CD4-positive, alpha-beta T cell treated with Interleukin-10 for 1 hour (primary cell): ENCODE data around the gene SDK2.

Source experiments
- DNase-seq: peaks from one replicate; pipeline ENCODE4 v3.0.0-alpha.2; 2020

SDK2 gene

GRCh38 chr17:73632513-73632912, 11.7 kb downstream of the SDK2 start:
- no peak for DNase-seq

GRCh38 chr17:73630965-73631595, 13.2 kb downstream of the SDK2 start:
- no peak for DNase-seq

GRCh38 chr17:73630531-73630930, 13.7 kb downstream of the SDK2 start:
- DNase-seq = no peak

- DNase-seq = no peak
Measured at GRCh38 chr17:73628642-73629552, 15.3 kb downstream of the SDK2 start.

GRCh38 chr17:73625991-73626673, 18.1 kb downstream of the SDK2 start:
- no peak for DNase-seq

GRCh38 chr17:73625006-73625405, 19.2 kb downstream of the SDK2 start:
- no peak for DNase-seq

GRCh38 chr17:73624496-73624988, 19.7 kb downstream of the SDK2 start:
- no peak for DNase-seq

- no peak for DNase-seq
Measured at GRCh38 chr17:73623818-73624217, 20.4 kb downstream of the SDK2 start.

GRCh38 chr17:73623247-73623646, 21.0 kb downstream of the SDK2 start:
- DNase-seq = no peak

- no peak for DNase-seq
Measured at GRCh38 chr17:73622381-73622780, 21.9 kb downstream of the SDK2 start.

- no peak for DNase-seq
Measured at GRCh38 chr17:73621685-73622084, 22.6 kb downstream of the SDK2 start.

GRCh38 chr17:73620414-73620813, 23.8 kb downstream of the SDK2 start:
- DNase-seq = no peak

- DNase-seq = no peak
Measured at GRCh38 chr17:73617501-73617900, 26.7 kb downstream of the SDK2 start.

- no peak for DNase-seq
Measured at GRCh38 chr17:73616873-73617404, 27.3 kb downstream of the SDK2 start.

GRCh38 chr17:73616120-73616872, 27.9 kb downstream of the SDK2 start:
- no peak for DNase-seq

- no peak for DNase-seq
Measured at GRCh38 chr17:73614256-73614655, 30.0 kb downstream of the SDK2 start.

GRCh38 chr17:73613271-73614233, 30.7 kb downstream of the SDK2 start:
- DNase-seq = no peak

GRCh38 chr17:73612031-73612472, 32.2 kb downstream of the SDK2 start:
- no peak for DNase-seq

GRCh38 chr17:73611630-73612029, 32.6 kb downstream of the SDK2 start:
- no peak for DNase-seq

GRCh38 chr17:73610331-73610911, 33.8 kb downstream of the SDK2 start:
- DNase-seq = no peak

GRCh38 chr17:73609758-73610157, 34.5 kb downstream of the SDK2 start:
- DNase-seq = no peak
